Muscle of arm (tissue), 12 donors: ENCODE measurements around the gene ZBTB25. TPM values are rescaled to one million over a fixed set of nuclear protein-coding genes. Genes with fewer than 3 reads are reported as not detected.

Experiments used
- polyA plus RNA-seq, 12 donors: library from polyadenylated mRNA; unstranded; fragments of 120-200 nt; gene quantifications; one replicate each; pipeline ENCODE4 v1.2.1, GENCODE V29; 2013; ENCODE audit not compliant: insufficient read length in 12 of 12

The ZBTB25 gene
- polyA plus RNA-seq, 12 donors = 5.6 to 16.7 (median 8.6) TPM; not detected in 1

Other genes with a start within 250 kb of the ZBTB25 start
- 1 to 10 TPM in 1 of 12 donors, under 1 TPM in 9, not detected in 2; 0.20 to 1.2 (median 0.41) TPM for gene ESR2, start 209.5 kb downstream of the ZBTB25 start, polyA plus RNA-seq
- gene MTHFD1, start 115.5 kb downstream of the ZBTB25 start, polyA plus RNA-seq = 10 to 100 TPM in 11 of 12 donors, not detected in 1; 43.3 to 56.6 (median 48.7) TPM
- 1 to 10 TPM in 2 of 12 donors, under 1 TPM in 9, not detected in 1; 0.29 to 1.5 (median 0.61) TPM for gene AKAP5, start 38.3 kb downstream of the ZBTB25 start, polyA plus RNA-seq
- gene ZBTB1, start 932 bp upstream of the ZBTB25 start, polyA plus RNA-seq = 10 to 100 TPM in 11 of 12 donors, not detected in 1; 23.9 to 61.7 (median 36.9) TPM
- gene HSPA2, start 36.9 kb upstream of the ZBTB25 start, polyA plus RNA-seq = 1 to 10 TPM in 11 of 12 donors, not detected in 1; 3.0 to 8.8 (median 6.0) TPM
- gene PPP1R36, start 46.1 kb upstream of the ZBTB25 start, polyA plus RNA-seq = under 1 TPM in 8 of 12 donors, not detected in 4; 0.24 to 0.73 (median 0.39) TPM
- gene PLEKHG3, start 200.6 kb upstream of the ZBTB25 start, polyA plus RNA-seq = 10 to 100 TPM in 11 of 12 donors, not detected in 1; 17.7 to 58.0 (median 21.5) TPM